ENCODE measurements around the gene RETREG2.

The RETREG2 gene

GRCh38 chr2:219161097-219161496 is 17.0 kb upstream of the RETREG2 start:
- H3K4me3 Mint-ChIP-seq, result peak overlapping the region; percentile 94 to 96
- ATAC-seq (no peak), DNase-seq (no peak)
- no peak overlapping the region for H3K27ac Mint-ChIP-seq
- H3K4me1 Mint-ChIP-seq, result peaks cover 26% of the 10 kb centered on the region
- no peaks in the 10 kb centered on the region for H3K27me3 Mint-ChIP-seq
- H3K9me3 Mint-ChIP-seq, result no peaks in the 10 kb centered on the region

GRCh38 chr2:219163156-219163555 is 14.9 kb upstream of the RETREG2 start:
- no peak for DNase-seq
- Mint-ChIP-seq H3K27ac (no peak overlapping the region), H3K27me3 (no peaks in the 10 kb centered on the region), H3K4me3 (no peak overlapping the region), H3K9me3 (no peaks in the 10 kb centered on the region), H3K4me1 (peaks cover 26% of the 10 kb centered on the region)
- ATAC-seq, result no peak

GRCh38 chr2:219165058-219165911 is 12.8 kb upstream of the RETREG2 start:
- Mint-ChIP-seq H3K9me3 (no peaks in the 10 kb centered on the region), H3K27ac (no peak overlapping the region), H3K4me1 (peaks cover 11% of the 10 kb centered on the region), H3K4me3 (no peak overlapping the region), H3K27me3 (no peaks in the 10 kb centered on the region)
- DNase-seq, result no peak
- no peak for ATAC-seq

GRCh38 chr2:219167997-219168396 is 10.1 kb upstream of the RETREG2 start:
- H3K27ac Mint-ChIP-seq, result peak overlapping the region in 1 of 2 donors; percentile 75
- peaks cover 15% of the 10 kb centered on the region for H3K4me1 Mint-ChIP-seq
- no peaks in the 10 kb centered on the region for H3K9me3 Mint-ChIP-seq
- no peak overlapping the region for H3K4me3 Mint-ChIP-seq
- ATAC-seq (no peak), DNase-seq (no peak)
- no peaks in the 10 kb centered on the region for H3K27me3 Mint-ChIP-seq

- Mint-ChIP-seq H3K4me1 (peaks cover 15% of the 10 kb centered on the region), H3K9me3 (no peaks in the 10 kb centered on the region), H3K27ac (no peak overlapping the region), H3K4me3 (no peak overlapping the region), H3K27me3 (no peaks in the 10 kb centered on the region)
- ATAC-seq (peak; percentile 49), DNase-seq (no peak)
These were observed 9.5 kb upstream of the RETREG2 start for GRCh38 chr2:219168526-219168925.

- no peak for DNase-seq
- Mint-ChIP-seq H3K27me3 (no peaks in the 10 kb centered on the region), H3K4me3 (no peak overlapping the region), H3K4me1 (peaks cover 17% of the 10 kb centered on the region), H3K27ac (no peak overlapping the region), H3K9me3 (no peaks in the 10 kb centered on the region)
- peak; percentile 33 for ATAC-seq
These were observed 9.1 kb upstream of the RETREG2 start for GRCh38 chr2:219168932-219169331.

GRCh38 chr2:219169930-219170654 is 8.0 kb upstream of the RETREG2 start, which contains the start of gene SLC23A3:
Gene SLC23A3 (minus strand): TSS chr2:219170029. CDS start chr2:219169984, 45 bp downstream.
- ATAC-seq, result no peak
- Mint-ChIP-seq H3K9me3 (no peaks in the 10 kb centered on the region), H3K27me3 (no peaks in the 10 kb centered on the region), H3K4me1 (peaks cover 28% of the 10 kb centered on the region), H3K4me3 (no peak within 1 kb of the TSS), H3K27ac (peak within 1 kb of the TSS in 1 of 2 donors; percentile 42)
- DNase-seq, result no peak

GRCh38 chr2:219171231-219171651 is 6.8 kb upstream of the RETREG2 start:
- H3K4me3 Mint-ChIP-seq, result no peak overlapping the region
- peak in 1 of 2 donors; percentile 12 for DNase-seq
- peak overlapping the region; percentile 1 to 13 for H3K27ac Mint-ChIP-seq
- H3K9me3 Mint-ChIP-seq, result no peaks in the 10 kb centered on the region
- no peaks in the 10 kb centered on the region for H3K27me3 Mint-ChIP-seq
- peaks cover 36% of the 10 kb centered on the region for H3K4me1 Mint-ChIP-seq
- ATAC-seq, result no peak

- no peak for ATAC-seq
- no peaks in the 10 kb centered on the region for H3K27me3 Mint-ChIP-seq
- H3K27ac Mint-ChIP-seq, result no peak overlapping the region
- no peak for DNase-seq
- peaks cover 36% of the 10 kb centered on the region for H3K4me1 Mint-ChIP-seq
- no peak overlapping the region for H3K4me3 Mint-ChIP-seq
- no peaks in the 10 kb centered on the region for H3K9me3 Mint-ChIP-seq
These were observed 5.6 kb upstream of the RETREG2 start for GRCh38 chr2:219172231-219173154.

- ATAC-seq, result no peak
- no peak for DNase-seq
- Mint-ChIP-seq H3K27me3 (no peaks in the 10 kb centered on the region), H3K27ac (peak overlapping the region; percentile 5 to 42), H3K4me3 (no peak overlapping the region), H3K4me1 (peaks cover 36% of the 10 kb centered on the region), H3K9me3 (no peaks in the 10 kb centered on the region)
These were observed 4.9 kb upstream of the RETREG2 start for GRCh38 chr2:219173176-219173575.

GRCh38 chr2:219174146-219174545 is 3.9 kb upstream of the RETREG2 start:
- no peaks in the 10 kb centered on the region for H3K9me3 Mint-ChIP-seq
- H3K27me3 Mint-ChIP-seq, result no peaks in the 10 kb centered on the region
- H3K4me1 Mint-ChIP-seq, result peaks cover 38% of the 10 kb centered on the region
- ATAC-seq, result no peak
- DNase-seq, result no peak
- H3K4me3 Mint-ChIP-seq, result peak overlapping the region in 1 of 2 donors; percentile 25
- peak overlapping the region; percentile 12 to 76 for H3K27ac Mint-ChIP-seq

GRCh38 chr2:219174801-219175200 is 3.3 kb upstream of the RETREG2 start:
- no peaks in the 10 kb centered on the region for H3K9me3 Mint-ChIP-seq
- H3K27ac Mint-ChIP-seq, result no peak overlapping the region
- DNase-seq (no peak), ATAC-seq (no peak)
- no peaks in the 10 kb centered on the region for H3K27me3 Mint-ChIP-seq
- H3K4me3 Mint-ChIP-seq, result peak overlapping the region; percentile 25 to 97
- peaks cover 45% of the 10 kb centered on the region for H3K4me1 Mint-ChIP-seq

GRCh38 chr2:219175486-219175885 is 2.6 kb upstream of the RETREG2 start:
- no peak for DNase-seq
- H3K4me1 Mint-ChIP-seq, result peaks cover 51% of the 10 kb centered on the region
- no peaks in the 10 kb centered on the region for H3K27me3 Mint-ChIP-seq
- peak overlapping the region; percentile 38 to 42 for H3K27ac Mint-ChIP-seq
- no peak for ATAC-seq
- H3K4me3 Mint-ChIP-seq, result peak overlapping the region; percentile 97
- H3K9me3 Mint-ChIP-seq, result no peaks in the 10 kb centered on the region

GRCh38 chr2:219175928-219176817 is 1.9 kb upstream of the RETREG2 start:
- Mint-ChIP-seq H3K27me3 (no peaks in the 10 kb centered on the region), H3K9me3 (no peaks in the 10 kb centered on the region), H3K4me1 (peaks cover 56% of the 10 kb centered on the region), H3K4me3 (peak overlapping the region; percentile 97), H3K27ac (peak overlapping the region; percentile 8 to 42)
- DNase-seq, result no peak
- peak; percentile 46 for ATAC-seq

All from stimulated activated naive CD8-positive, alpha-beta T cell treated with anti-CD3 and anti-CD28 coated beads, Interleukin-15, amount 100 ng/mL, for 72 hours (primary cell).